ENCODE measurements around the gene RNFT1.
"Not testable (repeated sequence)": the region's sequence is repeated elsewhere in the genome, so short reads cannot be mapped to it uniquely, and the experiment has no call there.

The RNFT1 gene

DNA sequence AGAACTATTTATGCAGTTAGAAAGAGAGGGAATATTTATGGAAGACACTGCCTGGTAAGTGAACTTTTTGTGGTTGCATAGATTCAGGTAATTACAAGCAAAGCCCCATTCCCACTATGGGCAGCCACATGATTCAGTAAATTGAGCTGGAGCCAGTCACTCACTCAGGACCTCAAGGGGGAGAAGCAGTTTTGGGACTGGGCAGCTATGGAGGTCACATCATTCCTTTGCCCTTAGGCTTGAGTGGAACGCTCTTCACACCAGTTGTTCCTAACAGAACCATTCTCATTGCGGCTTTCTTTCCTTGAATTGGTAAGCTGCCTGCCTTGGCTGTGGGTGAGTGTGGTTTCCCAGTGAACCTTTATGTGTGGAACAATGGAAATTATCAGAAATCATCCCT, 34.4 kb downstream of the RNFT1 start:
- not testable (repeated sequence) for DNase-seq (ENCODE audit: low read depth)

DNA sequence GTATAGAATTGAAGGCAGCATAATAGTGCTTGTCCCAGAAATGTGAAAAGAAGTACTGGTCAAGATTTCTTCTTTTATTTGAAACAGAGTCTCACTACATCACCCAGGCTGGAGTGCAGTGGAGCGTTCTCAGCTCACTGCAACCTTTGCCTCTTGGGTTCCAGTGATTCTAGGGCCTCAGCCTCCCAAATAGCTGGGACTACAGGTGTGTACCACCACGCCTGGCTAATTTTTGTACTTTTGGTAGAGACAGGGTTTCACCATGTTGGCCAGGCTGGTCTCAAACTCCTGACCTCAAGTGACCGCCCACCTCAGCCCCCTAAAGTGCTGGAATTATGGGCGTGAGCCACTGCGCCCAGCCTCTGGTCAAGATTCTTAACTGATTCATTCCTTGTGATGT, 43.9 kb downstream of the RNFT1 start:
- not testable (repeated sequence) for DNase-seq (ENCODE audit: low read depth)

DNA sequence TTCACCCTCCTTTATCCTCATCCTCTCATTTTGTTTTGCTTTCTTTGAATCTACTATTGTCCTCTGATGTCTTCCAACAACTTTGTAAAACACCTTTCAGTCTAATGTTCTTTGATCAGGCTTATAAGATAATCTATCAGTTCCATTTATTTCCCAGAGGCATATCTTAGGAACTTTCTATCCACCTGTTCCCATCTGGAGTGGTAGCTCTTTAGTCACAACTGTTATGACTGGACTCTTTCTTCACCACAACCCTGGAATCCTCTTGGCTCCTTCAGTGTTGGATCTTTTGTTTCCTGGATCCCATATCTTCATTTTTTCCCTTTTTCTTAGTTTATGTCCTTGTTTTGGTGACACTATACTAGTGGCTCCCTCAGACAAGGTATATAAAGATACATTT, 48.1 kb downstream of the RNFT1 start:
- no peak for DNase-seq (ENCODE audit: low read depth)

DNA sequence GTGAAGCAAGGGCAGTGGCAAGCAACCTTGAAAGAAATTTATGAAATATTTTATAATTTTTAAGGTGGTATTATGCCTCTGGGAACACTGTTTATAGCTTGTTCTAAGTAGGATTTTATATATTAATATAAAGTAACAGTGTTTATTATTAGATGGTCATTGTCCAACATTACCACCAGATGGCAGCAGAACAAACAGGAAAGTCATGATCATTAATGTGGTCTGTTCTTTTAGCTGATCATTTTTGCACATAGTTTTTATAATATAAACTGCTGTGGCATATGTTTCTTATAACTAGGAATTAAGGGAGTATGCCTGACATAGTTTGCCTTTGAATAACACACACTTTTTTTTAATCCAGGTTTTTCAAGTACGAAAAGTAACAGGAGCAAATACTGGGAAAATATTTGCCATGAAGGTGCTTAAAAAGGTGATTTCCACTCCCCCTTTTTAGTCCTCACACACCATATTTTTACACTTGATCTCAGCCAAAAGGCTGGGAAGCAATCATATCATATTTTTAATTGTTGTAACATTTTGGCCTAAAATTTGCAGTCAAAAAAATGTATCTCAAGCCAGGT, 50.2 kb downstream of the RNFT1 start:
- no peak for DNase-seq (ENCODE audit: low read depth)

DNA sequence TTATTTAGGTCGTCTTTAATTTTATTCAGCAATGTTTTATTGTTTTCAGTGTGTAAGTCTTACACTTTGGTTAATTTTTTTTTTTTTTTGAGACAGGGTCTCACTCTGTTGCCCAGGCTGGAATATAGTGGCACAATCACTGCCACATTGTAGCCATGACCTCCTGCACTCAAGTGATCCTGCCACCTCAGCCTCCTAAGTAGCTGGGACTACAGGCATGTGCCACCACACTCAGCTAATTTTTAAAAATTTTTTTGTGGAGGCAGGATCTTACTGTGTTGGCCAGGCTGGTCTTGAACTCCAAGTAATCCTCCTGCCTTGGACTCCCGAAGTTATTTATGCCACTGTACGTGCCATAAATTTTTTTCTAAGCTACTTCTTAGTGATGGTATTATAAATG, 57.1 kb downstream of the RNFT1 start:
- DNase-seq (ENCODE audit: low read depth): no peak

DNA sequence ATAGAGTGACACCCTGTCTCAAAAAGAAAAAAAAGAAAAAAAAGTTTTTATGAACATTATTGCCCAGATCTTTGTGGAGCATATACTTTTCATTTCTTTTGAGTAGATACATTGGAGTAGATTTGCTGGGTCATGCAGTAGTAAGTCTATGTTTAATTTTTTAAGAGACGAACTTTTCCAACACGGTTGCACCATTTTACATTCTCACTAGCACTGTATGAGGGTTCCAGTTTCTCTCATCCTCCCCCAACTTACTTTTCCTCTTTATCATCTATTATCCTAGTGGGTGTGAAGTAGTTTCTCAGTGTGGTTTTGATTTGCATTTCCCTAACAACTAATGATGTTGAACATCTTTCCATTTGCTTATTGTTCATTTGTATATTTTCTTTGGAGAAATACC, 61.1 kb downstream of the RNFT1 start:
- DNase-seq (ENCODE audit: low read depth): no peak

Data from T follicular helper cell (primary cell).